Neural cell (in vitro differentiated cells): Measurements from ENCODE around the gene SIK1.
"Not testable (repeated sequence)": the region's sequence is repeated elsewhere in the genome, so short reads cannot be mapped to it uniquely, and the experiment has no call there.

Experiments
- CTCF ChIP-seq: fragments of 450-650 bp; IDR thresholded peaks from 2 replicates; pipeline ENCODE4 v1.5.1; 2014; ENCODE audit warnings: antibody characterized with exemption, mild to moderate bottlenecking, moderate library complexity; ENCODE audit not compliant: poor library complexity, severe bottlenecking
- EP300 ChIP-seq: fragments of 450-650 bp; conservative IDR thresholded peaks from 2 replicates; pipeline ENCODE4 v1.6.1; 2014; ENCODE audit warnings: antibody characterized with exemption, mild to moderate bottlenecking, moderate library complexity; ENCODE audit not compliant: poor library complexity, severe bottlenecking
- EZH2 ChIP-seq: fragments of 200-600, 300-800 bp; shearing (Covaris generic), sonication (generic); IDR thresholded peaks from 2 replicates; pipeline ENCODE4 v1.6.1; 2014; ENCODE audit warnings: antibody characterized with exemption, low read length, borderline replicate concordance, mild to moderate bottlenecking; ENCODE audit not compliant: insufficient read depth, poor library complexity, severe bottlenecking
- POLR2AphosphoS5 ChIP-seq: IDR thresholded peaks from 2 replicates; pipeline ENCODE4 v1.6.1; 2012
- RAD21 ChIP-seq: fragments of 450-650 bp; conservative IDR thresholded peaks from 2 replicates; pipeline ENCODE4 v1.6.1; 2014; ENCODE audit warnings: antibody characterized with exemption, mild to moderate bottlenecking, moderate library complexity
- TAF1 ChIP-seq: IDR thresholded peaks from 2 replicates; pipeline ENCODE4 v1.6.1; 2012; ENCODE audit warnings: low read depth

- TF ChIP-seq EZH2, CTCF, EP300, POLR2AphosphoS5, RAD21, TAF1: not testable (repeated sequence)
These were observed 28.9 kb downstream of the SIK1 start for GRCh38 chr21:43398000-43398399.
